ENCODE results near the gene RFNG. TPM values are rescaled to one million over a fixed set of nuclear protein-coding genes. Genes with fewer than 3 reads are reported as not detected.

The RFNG gene
- total and polyA plus RNA-seq, 2 of the 13 experiments (the other 11 are each of a cell fraction or from before 2014, with no cell fraction given): 61.4 to 64.0 TPM

DNA sequence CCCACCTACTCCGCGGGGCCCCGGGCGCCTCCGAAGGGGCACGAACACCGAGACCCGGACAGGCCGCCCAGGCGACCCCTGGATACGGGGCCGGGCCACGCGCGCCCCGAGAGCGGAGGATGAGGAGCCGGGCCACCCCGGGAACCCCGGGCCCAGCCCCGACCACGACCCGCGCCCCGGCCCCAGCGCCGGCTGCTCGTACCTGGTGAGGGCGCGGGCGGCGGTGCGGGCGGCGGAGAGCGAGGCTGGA is 46.2 kb upstream of the RFNG start (continued):
- TF ChIP-seq KDM5A (IDR thresholded peaks at IDR 0.05; ENCODE audit: borderline replicate concordance, low read length): peak; percentile 44; the same call in 1 of the 2 replicates
- TF ChIP-seq SOX13 (IDR thresholded peaks at IDR 0.05): no peak
- no peak for TF ChIP-seq SOX13 (CRISPR knock-in tag; conservative IDR thresholded peaks at IDR 0.05 in 1 of 2, IDR thresholded peaks at IDR 0.05 in 1 of 2)

DNA sequence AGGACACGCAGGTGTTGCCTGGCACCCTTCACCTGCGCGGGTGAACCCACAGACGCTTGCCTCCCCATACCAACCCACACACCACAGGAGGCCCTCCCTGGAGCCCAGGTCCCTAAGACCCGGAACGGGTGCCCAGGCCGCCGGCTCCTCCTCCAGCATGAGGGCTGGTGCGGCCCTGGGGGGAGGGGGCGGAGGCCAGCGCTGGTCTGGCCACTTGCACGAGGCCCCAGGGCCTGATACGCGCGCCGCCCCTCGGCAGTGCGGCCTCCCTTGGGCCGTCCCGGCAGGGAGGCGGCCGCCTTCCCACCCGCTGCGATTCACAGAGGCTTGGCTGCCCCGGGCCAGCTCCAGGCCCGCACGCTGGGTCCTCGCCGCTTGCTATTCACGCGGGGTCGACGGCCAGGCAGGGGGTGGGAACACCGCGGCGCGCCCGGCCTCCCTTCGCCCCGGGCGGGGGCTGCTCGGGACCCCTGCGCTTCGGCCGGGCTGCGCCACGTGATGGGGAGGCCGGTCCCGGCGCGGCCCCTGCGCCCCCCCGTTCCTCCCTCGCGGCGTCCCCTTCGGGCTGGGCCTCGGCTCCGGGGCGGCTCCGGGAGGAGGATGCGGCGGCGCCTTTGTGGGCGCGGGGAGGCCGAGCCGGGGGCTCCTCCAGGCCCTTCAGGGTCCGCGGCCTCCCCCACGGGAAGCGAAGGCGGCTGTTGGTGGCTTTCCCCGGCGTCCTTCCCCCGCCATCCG is 45.7 kb upstream of the RFNG start:
- intact Hi-C loops (cut with micrococcal nuclease; ENCODE audit: unreplicated experiment) (loop anchor here (5.0 to 10.0 kb wide), 2 partner anchors 45 to 123 kb away; partner anchors contain the start of genes ASPSCR1, GPS1 and RFNG), in situ Hi-C loops (cut with HindIII; ENCODE audit: extremely low pct_ligation_motif_present, low pct_unique_long_range_greater_than_20kb) (no loop called here)
- POLR2A ChIA-PET: interaction anchor here (0.9 to 3.2 kb wide), 11 partner anchors 9 to 362 kb away, joined by 3 to 32 read pairs (median 5); partner anchors contain the start of genes CENPX, DCXR, LRRC45 and MCRIP1
- no peak for FAIRE-seq
- peak; percentile 6 for ATAC-seq
- H3K9me3 ChIP-seq (ENCODE audit: low read length): no peaks in the 10 kb centered on the region
- no peak for DNase-seq (ENCODE audit: low spot score)
- CTCF ChIA-PET (ENCODE audit: low intra/inter-chr PET ratio, low total read pairs): no interaction called here
- H3K4me2 ChIP-seq (ENCODE audit: low read depth, low read length): peak overlapping the region; percentile 98
- no peak overlapping the region for H2AFZ ChIP-seq (ENCODE audit: low read length)
- peaks cover 72% of the 10 kb centered on the region for H3K4me1 ChIP-seq (ENCODE audit: insufficient read depth, low read length)
- peak overlapping the region; percentile 98 for H3K9ac ChIP-seq (ENCODE audit: insufficient read depth, low read depth, low read length)
- peak overlapping the region; percentile 72 to 96 (median 86) for H3K4me3 ChIP-seq (replicated peaks in 1 of 3; ENCODE audit: insufficient read depth in 1 of 3, low read depth in 2 of 3, low read length in 3 of 3)
- peaks cover 40% of the 10 kb centered on the region for H4K20me1 ChIP-seq (ENCODE audit: insufficient read depth, low read length)
- BruUV-seq (replicated peaks): TSS peak; percentile 53
- WGBS (ENCODE audit: low lambda C conversion rate): 1% methylated on average over 20 of the region's 77 CpGs
- no peaks in the 10 kb centered on the region; a peak in 1 of 5 replicates for H3K27me3 ChIP-seq (ENCODE audit: control insufficient read depth in 1 of 2, insufficient read depth in 2 of 2, low read length in 2 of 2)
- H3K36me3 ChIP-seq (replicated peaks in 1 of 2; ENCODE audit: control insufficient read depth in 1 of 2, insufficient read depth in 2 of 2, low read length in 2 of 2): peaks cover 25 to 36% of the 10 kb centered on the region in 2 experiments
- H3K27ac ChIP-seq (ENCODE audit: extremely low read length, insufficient read depth, low read length): peak overlapping the region; percentile 89
- H3K79me2 ChIP-seq (ENCODE audit: insufficient read depth, low read length): peaks cover 54% of the 10 kb centered on the region
- TF ChIP-seq ZNF451 (CRISPR knock-in tag; IDR thresholded peaks at IDR 0.05) (no peak), THAP8 (CRISPR knock-in tag; IDR thresholded peaks at IDR 0.05; ENCODE audit: borderline replicate concordance) (peak; percentile 89; the same call in 1 of the 2 replicates), ZNF577 (CRISPR knock-in tag; IDR thresholded peaks at IDR 0.05; ENCODE audit: borderline replicate concordance, low read depth) (no peak), BORCS8-MEF2B (CRISPR knock-in tag; IDR thresholded peaks at IDR 0.05) (no peak), CBX2 (IDR thresholded peaks at IDR 0.05; ENCODE audit: low read depth, low read length) (no peak), CBX2 (CRISPR knock-in tag; IDR thresholded peaks at IDR 0.05; ENCODE audit: low read depth) (no peak), KAT8 (CRISPR knock-in tag; IDR thresholded peaks at IDR 0.05) (no peak), ZNF644 (CRISPR knock-in tag; IDR thresholded peaks at IDR 0.05; ENCODE audit: low read depth) (no peak), MAX (IDR thresholded peaks at IDR 0.05) (no peak), NFIB (CRISPR knock-in tag; IDR thresholded peaks at IDR 0.05; ENCODE audit: borderline replicate concordance) (no peak), REXO4 (CRISPR knock-in tag; IDR thresholded peaks at IDR 0.05; ENCODE audit: borderline replicate concordance) (no peak), ARID4A (CRISPR knock-in tag; IDR thresholded peaks at IDR 0.05; ENCODE audit: borderline replicate concordance) (peak; percentile 65; the same call in 1 of the 2 replicates)
